Karpas-422 (cell line): Measurements from ENCODE around the gene LAG3. TPM values are rescaled to one million over a fixed set of nuclear protein-coding genes. Genes with fewer than 3 reads are reported as not detected.

Experiments used
- DNase-seq: peaks from one replicate; pipeline ENCODE4 v3.0.0-alpha.2; 2015
- H2AFZ ChIP-seq: fragments of 200-600 bp; sonication (generic); 2 replicates; pipeline ENCODE4 v1.6.1; 2014; ENCODE audit warnings: antibody characterized with exemption, low read length, mixed read lengths
- H3K27ac ChIP-seq: fragments of 200-600 bp; sonication (generic); 2 replicates; pipeline ENCODE4 v1.5.1; 2014; ENCODE audit warnings: mild to moderate bottlenecking, low read length, moderate library complexity
- H3K27me3 ChIP-seq: fragments of 200-600 bp; sonication (generic); 2 replicates; pipeline ENCODE4 v1.6.1; 2014; ENCODE audit warnings: low read length, mixed read lengths
- H3K36me3 ChIP-seq: fragments of 200-600 bp; sonication (generic); 2 replicates; pipeline ENCODE4 v1.6.1; 2014; ENCODE audit warnings: low read length, mixed read lengths; ENCODE audit not compliant: insufficient read depth
- H3K4me1 ChIP-seq: fragments of 200-600 bp; sonication (generic); 2 replicates; pipeline ENCODE4 v1.6.1; 2014; ENCODE audit warnings: mild to moderate bottlenecking, low read length, mixed read lengths
- H3K4me2 ChIP-seq: fragments of 200-600 bp; sonication (generic); 2 replicates; pipeline ENCODE4 v1.6.1; 2014; ENCODE audit warnings: low read length, low read depth, mild to moderate bottlenecking; ENCODE audit not compliant: poor library complexity, severe bottlenecking
- H3K4me3 ChIP-seq: fragments of 200-600 bp; sonication (generic); 2 replicates; pipeline ENCODE4 v1.5.1; 2014; ENCODE audit warnings: mild to moderate bottlenecking, antibody characterized with exemption, low read length, mixed read lengths
- H3K79me2 ChIP-seq: fragments of 200-600 bp; sonication (generic); 2 replicates; pipeline ENCODE4 v1.6.1; 2014; ENCODE audit warnings: mild to moderate bottlenecking, low read length, mixed read lengths
- H3K9ac ChIP-seq: fragments of 200-600 bp; sonication (generic); 2 replicates; pipeline ENCODE4 v1.6.0; 2014; ENCODE audit warnings: low read length
- H3K9me2 ChIP-seq: fragments of 200-600 bp; sonication (generic), shearing (Covaris generic); replicated peaks from 2 replicates; pipeline ENCODE4 v1.6.0; 2014; ENCODE audit warnings: mild to moderate bottlenecking, low read length, moderate library complexity; ENCODE audit not compliant: insufficient read depth
- H3K9me3 ChIP-seq: fragments of 300-700, 200-600 bp; sonication (generic); 2 replicates; pipeline ENCODE4 v1.6.1; 2014; ENCODE audit warnings: low read length, mixed read lengths
- H4K20me1 ChIP-seq: fragments of 200-600 bp; sonication (generic); 2 replicates; pipeline ENCODE4 v1.6.1; 2014; ENCODE audit warnings: mild to moderate bottlenecking, antibody characterized with exemption, low read length, low read depth; ENCODE audit not compliant: insufficient read depth
- total RNA-seq: library from RNA; depleted of rRNA; stranded (reverse); fragments of >200 nt; shearing (Covaris generic); gene quantifications from 2 replicates; pipeline ENCODE4 v1.2.3, GENCODE V29; 2014; ENCODE audit warnings: low replicate concordance

The LAG3 gene
- total RNA-seq, 1 experiment from 2014 or later = 0.22 TPM

DNA sequence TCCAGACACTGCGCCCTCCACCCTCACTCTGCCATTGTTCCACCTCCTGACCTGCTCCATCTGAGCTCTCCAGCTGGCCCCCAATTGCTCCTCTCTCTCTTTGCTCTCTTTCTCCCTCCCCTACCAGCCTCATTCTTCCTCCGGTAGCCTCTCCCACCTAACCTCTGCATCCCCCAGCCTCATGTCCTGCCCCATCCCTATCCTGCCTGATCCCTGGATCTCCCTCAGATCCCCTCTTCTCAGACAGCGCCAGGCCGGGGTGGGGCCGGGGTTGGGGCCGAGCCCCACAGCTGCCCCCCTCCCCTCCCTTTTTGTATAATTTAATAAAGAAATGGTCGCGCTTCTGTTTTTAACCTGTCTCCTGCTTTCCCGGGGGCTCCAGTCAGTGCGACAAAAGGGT, 1.7 kb upstream of the LAG3 start:
- H3K9ac ChIP-seq = no peak overlapping the region
- no peaks in the 10 kb centered on the region for H4K20me1 ChIP-seq
- no peak overlapping the region for H2AFZ ChIP-seq
- H3K27ac ChIP-seq = no peak overlapping the region
- no peak for DNase-seq
- H3K79me2 ChIP-seq = no peaks in the 10 kb centered on the region
- H3K9me3 ChIP-seq = no peaks in the 10 kb centered on the region
- no peak overlapping the region for H3K4me2 ChIP-seq
- H3K36me3 ChIP-seq = no peaks in the 10 kb centered on the region
- H3K9me2 ChIP-seq = no peaks in the 10 kb centered on the region
- no peak overlapping the region for H3K4me3 ChIP-seq
- H3K4me1 ChIP-seq = peaks cover 26% of the 10 kb centered on the region
- H3K27me3 ChIP-seq = no peaks in the 10 kb centered on the region

DNA sequence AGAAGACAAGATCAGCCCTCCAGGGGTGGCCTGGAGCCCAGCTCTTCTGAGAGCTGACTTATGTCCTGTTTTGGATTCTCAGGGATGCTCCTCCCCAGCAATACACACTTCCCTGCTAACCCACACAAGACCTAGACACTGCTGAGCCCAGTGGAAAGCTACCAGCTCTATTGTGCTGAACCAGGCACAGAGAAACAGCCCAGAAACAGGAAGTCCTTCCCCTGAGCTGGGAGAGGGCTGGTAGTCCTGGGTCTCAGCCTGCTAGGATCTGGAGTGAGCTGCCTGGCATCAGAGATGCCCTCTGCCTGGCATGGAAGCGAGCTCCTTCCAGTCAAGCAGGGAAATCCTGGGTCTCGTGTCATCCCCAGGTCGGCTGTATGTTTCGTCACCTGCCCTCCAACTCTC, 1.2 kb upstream of the LAG3 start:
- H3K36me3 ChIP-seq = no peaks in the 10 kb centered on the region
- DNase-seq = no peak
- no peaks in the 10 kb centered on the region for H4K20me1 ChIP-seq
- H3K27me3 ChIP-seq = no peaks in the 10 kb centered on the region
- no peaks in the 10 kb centered on the region for H3K79me2 ChIP-seq
- H3K27ac ChIP-seq = no peak overlapping the region
- H3K4me3 ChIP-seq = no peak overlapping the region
- no peak overlapping the region for H2AFZ ChIP-seq
- H3K9ac ChIP-seq = no peak overlapping the region
- H3K9me3 ChIP-seq = no peaks in the 10 kb centered on the region
- no peaks in the 10 kb centered on the region for H3K9me2 ChIP-seq
- peaks cover 21% of the 10 kb centered on the region for H3K4me1 ChIP-seq
- H3K4me2 ChIP-seq = no peak overlapping the region

GRCh38 chr12:6771509-6772330, 600 bp upstream of the LAG3 start:
- Histone ChIP-seq H2AFZ (no peak overlapping the region), H3K79me2 (no peaks in the 10 kb centered on the region), H3K9me2 (no peaks in the 10 kb centered on the region), H3K27me3 (no peaks in the 10 kb centered on the region), H3K9ac (0 out of 2 replicates have a peak overlapping the region, but pooled peaks have one; percentile 35), H3K4me3 (no peak overlapping the region), H3K4me1 (peaks cover 20% of the 10 kb centered on the region), H4K20me1 (no peaks in the 10 kb centered on the region), H3K9me3 (no peaks in the 10 kb centered on the region), H3K4me2 (no peak overlapping the region), H3K27ac (no peak overlapping the region), H3K36me3 (no peaks in the 10 kb centered on the region)
- no peak for DNase-seq

GRCh38 chr12:6772726-6773589, 638 bp downstream of the LAG3 start:
- DNase-seq = no peak
- peak overlapping the region; percentile 35; the same call in 1 of the 2 replicates for H3K9ac ChIP-seq
- H3K4me3 ChIP-seq = no peak overlapping the region
- no peaks in the 10 kb centered on the region for H3K27me3 ChIP-seq
- no peaks in the 10 kb centered on the region for H3K9me3 ChIP-seq
- H3K27ac ChIP-seq = no peak overlapping the region
- no peaks in the 10 kb centered on the region for H3K9me2 ChIP-seq
- no peak overlapping the region for H3K4me2 ChIP-seq
- no peaks in the 10 kb centered on the region for H3K36me3 ChIP-seq
- H4K20me1 ChIP-seq = no peaks in the 10 kb centered on the region
- H2AFZ ChIP-seq = no peak overlapping the region
- H3K79me2 ChIP-seq = no peaks in the 10 kb centered on the region
- peaks cover 14% of the 10 kb centered on the region; the same call in 1 of the 2 replicates for H3K4me1 ChIP-seq

GRCh38 chr12:6773590-6774351, 1.5 kb downstream of the LAG3 start:
- H3K27me3 ChIP-seq = no peaks in the 10 kb centered on the region
- H3K36me3 ChIP-seq = no peaks in the 10 kb centered on the region
- H3K9me3 ChIP-seq = no peaks in the 10 kb centered on the region
- no peak overlapping the region for H2AFZ ChIP-seq
- no peak overlapping the region for H3K4me2 ChIP-seq
- no peak overlapping the region for H3K9ac ChIP-seq
- H3K27ac ChIP-seq = no peak overlapping the region
- DNase-seq = no peak
- no peak overlapping the region for H3K4me3 ChIP-seq
- H3K9me2 ChIP-seq = no peaks in the 10 kb centered on the region
- no peaks in the 10 kb centered on the region for H3K79me2 ChIP-seq
- peaks cover 21% of the 10 kb centered on the region for H3K4me1 ChIP-seq
- no peaks in the 10 kb centered on the region for H4K20me1 ChIP-seq

DNA sequence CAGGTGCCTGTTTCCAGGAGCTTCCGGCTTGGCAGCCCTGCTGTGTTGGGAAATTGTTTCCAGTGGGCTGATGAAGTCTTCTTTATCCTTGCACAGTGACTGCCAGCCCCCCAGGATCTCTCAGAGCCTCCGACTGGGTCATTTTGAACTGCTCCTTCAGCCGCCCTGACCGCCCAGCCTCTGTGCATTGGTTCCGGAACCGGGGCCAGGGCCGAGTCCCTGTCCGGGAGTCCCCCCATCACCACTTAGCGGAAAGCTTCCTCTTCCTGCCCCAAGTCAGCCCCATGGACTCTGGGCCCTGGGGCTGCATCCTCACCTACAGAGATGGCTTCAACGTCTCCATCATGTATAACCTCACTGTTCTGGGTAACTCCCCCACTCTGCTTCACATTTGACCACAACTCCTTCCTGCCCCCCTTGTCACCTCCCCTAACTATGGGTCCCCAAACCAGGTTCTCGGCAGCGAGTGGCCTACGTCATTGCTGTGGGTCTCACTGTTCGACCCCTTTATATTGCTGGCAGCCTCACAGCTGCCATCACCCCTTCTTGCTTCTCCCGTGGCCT, 2.3 kb downstream of the LAG3 start:
- no peak overlapping the region for H3K4me2 ChIP-seq
- H3K9me2 ChIP-seq = no peaks in the 10 kb centered on the region
- no peak overlapping the region for H2AFZ ChIP-seq
- H3K36me3 ChIP-seq = no peaks in the 10 kb centered on the region
- no peaks in the 10 kb centered on the region for H3K9me3 ChIP-seq
- H3K79me2 ChIP-seq = no peaks in the 10 kb centered on the region
- H3K27me3 ChIP-seq = no peaks in the 10 kb centered on the region
- DNase-seq = no peak
- peaks cover 19% of the 10 kb centered on the region for H3K4me1 ChIP-seq
- H3K27ac ChIP-seq = no peak overlapping the region
- H3K4me3 ChIP-seq = no peak overlapping the region
- H4K20me1 ChIP-seq = no peaks in the 10 kb centered on the region
- H3K9ac ChIP-seq = no peak overlapping the region

DNA sequence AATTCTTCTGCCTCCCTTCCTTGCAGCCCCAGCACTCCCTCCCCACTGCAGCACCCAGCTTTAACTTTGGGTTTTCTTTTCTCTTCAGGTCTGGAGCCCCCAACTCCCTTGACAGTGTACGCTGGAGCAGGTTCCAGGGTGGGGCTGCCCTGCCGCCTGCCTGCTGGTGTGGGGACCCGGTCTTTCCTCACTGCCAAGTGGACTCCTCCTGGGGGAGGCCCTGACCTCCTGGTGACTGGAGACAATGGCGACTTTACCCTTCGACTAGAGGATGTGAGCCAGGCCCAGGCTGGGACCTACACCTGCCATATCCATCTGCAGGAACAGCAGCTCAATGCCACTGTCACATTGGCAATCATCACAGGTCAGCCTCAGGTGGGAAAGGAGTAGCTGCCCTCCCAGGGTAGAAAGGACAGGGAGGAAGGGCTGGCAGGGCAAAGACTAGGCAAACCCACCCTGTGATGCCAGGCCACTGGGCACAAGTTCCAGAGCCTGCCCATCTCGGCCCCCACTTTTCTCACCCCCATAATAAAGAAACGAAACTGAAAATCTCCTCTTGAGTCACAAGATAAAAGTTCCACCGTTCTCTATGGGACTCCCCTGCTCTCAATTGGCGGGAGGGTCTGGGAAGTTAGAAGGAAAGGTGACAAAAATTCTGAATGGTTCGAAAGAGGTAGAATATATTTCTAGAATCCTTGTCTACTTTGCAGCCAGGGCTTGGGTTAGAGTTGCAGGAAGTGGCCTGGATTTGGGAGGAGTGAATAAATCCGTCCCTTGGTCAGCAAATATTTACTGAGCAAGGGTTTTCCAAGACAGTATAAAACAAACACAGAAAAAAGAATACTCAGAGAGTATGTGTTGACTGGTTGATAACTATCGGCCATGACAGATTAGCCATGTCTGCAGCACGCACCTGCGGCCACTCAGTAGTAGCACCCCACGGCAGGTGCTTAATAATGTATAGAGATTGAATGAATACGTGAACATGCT, 3.2 kb downstream of the LAG3 start:
- H3K4me1 ChIP-seq = peaks cover 19% of the 10 kb centered on the region
- no peaks in the 10 kb centered on the region for H3K79me2 ChIP-seq
- H3K27ac ChIP-seq = no peak overlapping the region
- H3K9ac ChIP-seq = no peak overlapping the region
- peak overlapping the region; percentile 24 for H3K4me2 ChIP-seq
- no peaks in the 10 kb centered on the region for H3K36me3 ChIP-seq
- H3K27me3 ChIP-seq = no peaks in the 10 kb centered on the region
- H3K9me2 ChIP-seq = no peaks in the 10 kb centered on the region
- no peaks in the 10 kb centered on the region for H4K20me1 ChIP-seq
- no peaks in the 10 kb centered on the region for H3K9me3 ChIP-seq
- no peak for DNase-seq
- no peak overlapping the region for H2AFZ ChIP-seq
- no peak overlapping the region for H3K4me3 ChIP-seq
